ENCODE data around the gene PCNX3.
"Not testable (repeated sequence)": the region's sequence is repeated elsewhere in the genome, so short reads cannot be mapped to it uniquely, and the experiment has no call there.

PCNX3 gene

GRCh38 chr11:65672982-65673381, 57.4 kb downstream of the PCNX3 start:
- ChIA-PET CTCF (interaction anchor here (0.7 to 1.4 kb wide), 3 partner anchors 12 to 72 kb away, joined by 3 to 5 read pairs (median 3); partner anchors contain the start of gene KAT5), POLR2A (no interaction called here)
- H3K4me3 ChIP-seq (ENCODE audit: low read depth, low read length), result no peak overlapping the region
- no peak for DNase-seq (ENCODE audit: low read depth, low spot score)
- TF ChIP-seq CTCF (IDR thresholded peaks at IDR 0.05; ENCODE audit: insufficient read depth, low read length, missing control alignments), result no peak

GRCh38 chr11:65680192-65680743, 64.7 kb downstream of the PCNX3 start:
- ChIA-PET POLR2A (no interaction called here), CTCF (interaction anchor here (0.8 to 0.9 kb wide), 2 partner anchors 9 to 25 kb away, joined by 3 to 4 read pairs; no protein-coding TSS in a partner anchor)
- no peak for TF ChIP-seq CTCF (IDR thresholded peaks at IDR 0.05; ENCODE audit: insufficient read depth, low read length, missing control alignments)

GRCh38 chr11:65683480-65683879, 67.9 kb downstream of the PCNX3 start:
- H3K4me3 ChIP-seq (ENCODE audit: low read depth, low read length); POLR2A ChIA-PET; DNase-seq (ENCODE audit: low read depth, low spot score): not testable (repeated sequence)
- CTCF ChIA-PET, result interaction anchor here (0.6 to 0.8 kb wide), 2 partner anchors 22 to 305 kb away, joined by 3 read pairs; no protein-coding TSS in a partner anchor

More at GRCh38 chr11:65680192-65680743, 64.7 kb downstream of the PCNX3 start:
- no peak overlapping the region for H3K4me3 ChIP-seq (ENCODE audit: low read depth, low read length)
- DNase-seq (ENCODE audit: low read depth, low spot score), result no peak

- CTCF ChIA-PET, result no interaction called here
- H3K4me3 ChIP-seq (ENCODE audit: low read depth, low read length), result no peak overlapping the region
- POLR2A ChIA-PET, result no interaction called here
- TF ChIP-seq CTCF (IDR thresholded peaks at IDR 0.05; ENCODE audit: insufficient read depth, low read length, missing control alignments), result no peak
- DNase-seq (ENCODE audit: low read depth, low spot score), result no peak
Measured at GRCh38 chr11:65685981-65686380, 70.4 kb downstream of the PCNX3 start.

Measured in AG04449 (cell line).